Retinal pigment epithelial cell (primary cell): ENCODE measurements around the gene PMS1.

Experiments used
- DNase-seq: peaks from one replicate; pipeline ENCODE4 v3.0.0-alpha.2; 2010; ENCODE audit warnings: low read depth
- H3K4me3 ChIP-seq: 2 replicates; pipeline ENCODE4 v1.5.1; 2011; ENCODE audit warnings: mild to moderate bottlenecking, low read length, control low read depth, moderate library complexity
- CTCF ChIP-seq: conservative IDR thresholded peaks from 2 replicates; pipeline ENCODE4 v1.5.1; 2011; ENCODE audit warnings: low read depth, low read length, control low read depth, inconsistent platforms

PMS1 gene

GRCh38 chr2:189763908-189764661 lies 20.2 kb upstream of the PMS1 start:
- DNase-seq, result no peak
- TF ChIP-seq CTCF, result no peak
- H3K4me3 ChIP-seq, result no peak overlapping the region

GRCh38 chr2:189770590-189771322 lies 13.5 kb upstream of the PMS1 start:
- no peak for TF ChIP-seq CTCF
- no peak overlapping the region for H3K4me3 ChIP-seq
- no peak for DNase-seq

DNA sequence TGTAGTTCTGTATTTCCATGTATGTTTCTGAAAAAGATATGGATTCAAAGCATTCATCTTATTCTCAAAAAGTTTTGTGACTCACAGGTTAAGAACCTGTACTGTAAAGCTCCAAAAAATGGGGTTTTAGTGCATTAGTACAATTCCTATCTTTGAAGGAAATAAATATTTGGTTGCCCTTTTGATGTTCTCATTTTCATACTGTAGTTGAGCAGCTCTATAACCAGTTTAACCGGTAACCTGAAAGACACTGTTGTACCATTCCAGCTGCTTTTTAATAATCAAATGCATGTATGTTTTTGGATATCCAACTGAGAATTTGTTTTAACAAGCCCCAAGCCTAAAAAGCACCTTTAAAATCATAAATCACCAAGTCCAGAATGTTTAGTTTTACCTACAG lies 12.0 kb upstream of the PMS1 start:
- H3K4me3 ChIP-seq, result no peak overlapping the region
- TF ChIP-seq CTCF, result no peak
- no peak for DNase-seq

DNA sequence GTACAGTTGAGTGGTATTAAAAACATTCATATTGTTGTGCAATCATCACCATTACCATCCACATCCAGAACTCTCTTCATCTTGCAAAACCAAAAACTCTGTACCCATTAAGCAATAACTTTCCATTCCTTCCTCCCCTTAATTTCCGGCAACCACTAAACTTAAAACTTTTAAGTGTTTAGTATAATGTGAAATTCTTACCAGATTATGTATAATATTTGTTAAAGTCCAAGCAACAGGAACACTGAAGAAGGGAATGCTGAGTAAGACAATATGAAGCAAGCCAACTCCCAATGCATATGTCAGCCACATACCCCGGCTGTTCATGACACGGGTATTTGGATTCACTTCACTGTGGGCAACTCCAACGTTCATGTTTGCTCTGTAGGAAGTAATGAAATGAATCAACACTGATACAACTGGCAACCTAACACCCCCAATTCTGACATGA lies 2.0 kb upstream of the PMS1 start:
- no peak for TF ChIP-seq CTCF
- H3K4me3 ChIP-seq, result peak overlapping the region; percentile 92
- DNase-seq, result no peak

DNA sequence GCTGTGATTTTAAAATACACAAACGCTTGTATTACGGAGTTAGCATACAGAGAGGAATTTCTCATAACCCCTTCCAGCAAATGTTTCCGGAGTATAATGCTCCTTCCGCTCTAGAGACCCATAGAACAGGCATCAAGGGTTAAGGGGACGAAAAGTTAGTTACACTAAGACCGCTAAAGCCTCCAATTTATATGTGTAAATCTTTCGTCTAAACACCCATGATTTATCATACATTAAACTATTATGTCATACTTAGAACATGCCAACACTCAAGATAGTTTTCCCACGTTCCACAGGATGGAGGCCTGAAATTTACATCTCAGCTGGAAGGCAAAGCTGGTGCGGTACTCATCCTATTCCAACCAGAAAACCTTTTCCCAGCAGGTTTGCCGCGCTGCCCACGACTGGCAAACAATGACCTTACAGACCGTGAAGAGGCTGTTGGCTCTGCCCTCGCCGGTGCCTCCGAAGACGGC lies 761 bp upstream of the PMS1 start:
- H3K4me3 ChIP-seq, result peak overlapping the region; percentile 92
- TF ChIP-seq CTCF, result no peak
- DNase-seq, result no peak

DNA sequence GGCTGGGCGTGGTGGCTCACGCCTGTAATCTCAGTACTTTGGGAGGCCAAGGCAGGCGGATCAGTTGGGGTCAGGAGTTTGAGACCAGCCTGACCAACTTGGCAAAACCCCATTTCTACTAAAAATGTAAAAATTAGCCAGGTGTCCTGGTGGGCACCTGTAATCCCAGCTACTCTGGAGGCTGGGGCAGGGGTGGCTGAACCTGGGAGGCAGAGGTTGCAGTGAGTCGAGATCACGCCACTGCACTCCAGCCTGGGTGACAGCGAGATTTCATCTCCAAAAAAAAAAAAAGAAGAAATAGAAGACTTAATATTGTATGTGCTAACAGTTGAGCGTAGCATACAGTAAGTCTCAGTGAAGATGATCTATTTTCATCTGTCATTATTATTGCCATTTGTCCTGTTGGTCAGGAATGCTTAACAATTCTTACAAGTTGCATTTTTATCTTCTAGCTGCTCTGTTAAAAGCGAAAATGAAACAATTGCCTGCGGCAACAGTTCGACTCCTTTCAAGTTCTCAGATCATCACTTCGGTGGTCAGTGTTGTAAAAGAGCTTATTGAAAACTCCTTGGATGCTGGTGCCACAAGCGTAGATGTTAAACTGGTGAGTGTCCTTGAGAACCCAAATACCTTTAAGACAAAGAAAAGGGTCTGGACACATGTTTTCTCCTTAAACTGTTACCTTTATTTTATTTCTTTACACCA lies 7.2 kb downstream of the PMS1 start:
- DNase-seq, result no peak
- TF ChIP-seq CTCF, result no peak
- no peak overlapping the region for H3K4me3 ChIP-seq
